NCI-H524 (cell line): Measurements from ENCODE around the gene NEUROD4.
A peak's percentile ranks its signal among the peaks of the same experiment; 100 is the strongest.
"Not testable (repeated sequence)": the region's sequence is repeated elsewhere in the genome, so short reads cannot be mapped to it uniquely, and the experiment has no call there.

ENCODE experiments used
- DNase-seq, 2 experiments: peaks; one replicate each; lab custom pipeline; 2025; lab: John Stamatoyannopoulos, UW

Gene NEUROD4

GRCh38 chr12:55019784-55020183, at the start of gene NEUROD4:
NEUROD4 (plus strand) TSS chr12:55019974; CDS start chr12:55026440, 6,466 bp downstream.
- peak; percentile 86 to 90 for DNase-seq

- DNase-seq: no peak
Measured at GRCh38 chr12:54970741-54971140, 49.0 kb upstream of the NEUROD4 start.

- DNase-seq: no peak
Measured at GRCh38 chr12:54973556-54973955, 46.2 kb upstream of the NEUROD4 start.

GRCh38 chr12:54974279-54974678, 45.5 kb upstream of the NEUROD4 start:
- DNase-seq: no peak

GRCh38 chr12:54975272-54975671, 44.5 kb upstream of the NEUROD4 start:
- no peak for DNase-seq

GRCh38 chr12:54975875-54976274, 43.9 kb upstream of the NEUROD4 start:
- no peak for DNase-seq

GRCh38 chr12:54977155-54977554, 42.6 kb upstream of the NEUROD4 start:
- no peak for DNase-seq

- no peak for DNase-seq
Measured at GRCh38 chr12:54977857-54978256, 41.9 kb upstream of the NEUROD4 start.

- DNase-seq: no peak
Measured at GRCh38 chr12:54980341-54980740, 39.4 kb upstream of the NEUROD4 start.

GRCh38 chr12:54981796-54982195, 38.0 kb upstream of the NEUROD4 start:
- no peak for DNase-seq

- DNase-seq: no peak
Measured at GRCh38 chr12:54983536-54984101, 36.2 kb upstream of the NEUROD4 start.

- DNase-seq: no peak
Measured at GRCh38 chr12:54984658-54985376, 35.0 kb upstream of the NEUROD4 start, which contains the start of gene TESPA1. TESPA1 (minus strand) TSS chr12:54984762; CDS start chr12:54974562, 10,200 bp downstream.

GRCh38 chr12:54986773-54987172, 33.0 kb upstream of the NEUROD4 start:
- DNase-seq: not testable (repeated sequence)

GRCh38 chr12:54987611-54988231, 32.1 kb upstream of the NEUROD4 start:
- DNase-seq: peak in 1 of 2 experiments; percentile 41

- peak; percentile 79 to 97 for DNase-seq
Measured at GRCh38 chr12:54988402-54989054, 31.2 kb upstream of the NEUROD4 start.

GRCh38 chr12:54989829-54990228, 29.9 kb upstream of the NEUROD4 start:
- DNase-seq: no peak

- DNase-seq: no peak
Measured at GRCh38 chr12:54991161-54991990, 28.4 kb upstream of the NEUROD4 start.

GRCh38 chr12:54991991-54992375, 27.8 kb upstream of the NEUROD4 start:
- DNase-seq: no peak

- peak; percentile 69 to 85 for DNase-seq
Measured at GRCh38 chr12:54993181-54993835, 26.5 kb upstream of the NEUROD4 start.

GRCh38 chr12:54996205-54996604, 23.6 kb upstream of the NEUROD4 start:
- DNase-seq: no peak

- DNase-seq: peak; percentile 58 to 82
Measured at GRCh38 chr12:54997929-54998522, 21.7 kb upstream of the NEUROD4 start.
